ENCODE results near the gene EFNA4. TPM values are rescaled to one million over a fixed set of nuclear protein-coding genes. Genes with fewer than 3 reads are reported as not detected.

EFNA4 gene
- total RNA-seq, 1 experiment from 2014 or later = 8.0 TPM

DNA sequence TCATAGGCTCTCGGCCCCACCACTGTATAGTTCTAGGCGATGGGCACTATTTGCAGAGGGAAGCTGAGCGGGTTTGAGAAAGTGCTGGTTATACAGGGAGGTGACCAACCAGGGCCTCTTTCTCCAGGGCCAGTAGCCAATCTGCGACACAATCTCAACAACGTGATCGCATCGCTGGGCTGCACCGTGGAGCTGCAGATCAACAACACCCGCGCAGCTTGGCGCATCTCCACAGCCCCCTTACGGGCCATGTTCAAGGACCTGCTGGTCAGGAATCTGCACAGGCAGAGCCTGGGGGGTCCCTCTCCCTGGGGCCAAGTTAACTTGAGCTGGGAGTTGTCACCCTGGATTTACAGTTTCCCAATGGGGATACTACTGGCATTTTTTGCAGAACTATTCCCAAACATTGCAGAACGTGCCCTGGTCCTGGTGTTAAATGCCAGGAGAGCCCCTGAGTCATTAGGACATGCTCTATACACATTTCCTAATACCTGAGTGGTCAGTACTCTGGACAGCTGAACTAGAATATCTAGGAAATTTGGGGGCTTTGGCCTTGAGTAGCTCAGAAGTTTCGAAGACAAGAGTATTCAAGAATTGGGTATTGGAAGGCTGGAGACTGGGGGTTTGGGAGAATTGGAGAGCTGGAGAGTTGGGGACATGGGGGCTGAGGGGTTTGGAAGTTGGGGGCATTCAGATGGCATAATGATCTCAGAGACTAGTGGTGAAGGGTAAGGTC lies 23.0 kb upstream of the EFNA4 start:
- no peak for DNase-seq (ENCODE audit: low read depth, low spot score)
- no peak for TF ChIP-seq TCF7L2 (IDR thresholded peaks at IDR 0.05; ENCODE audit: low read depth, low read length)
- TF ChIP-seq, protein P1, sequence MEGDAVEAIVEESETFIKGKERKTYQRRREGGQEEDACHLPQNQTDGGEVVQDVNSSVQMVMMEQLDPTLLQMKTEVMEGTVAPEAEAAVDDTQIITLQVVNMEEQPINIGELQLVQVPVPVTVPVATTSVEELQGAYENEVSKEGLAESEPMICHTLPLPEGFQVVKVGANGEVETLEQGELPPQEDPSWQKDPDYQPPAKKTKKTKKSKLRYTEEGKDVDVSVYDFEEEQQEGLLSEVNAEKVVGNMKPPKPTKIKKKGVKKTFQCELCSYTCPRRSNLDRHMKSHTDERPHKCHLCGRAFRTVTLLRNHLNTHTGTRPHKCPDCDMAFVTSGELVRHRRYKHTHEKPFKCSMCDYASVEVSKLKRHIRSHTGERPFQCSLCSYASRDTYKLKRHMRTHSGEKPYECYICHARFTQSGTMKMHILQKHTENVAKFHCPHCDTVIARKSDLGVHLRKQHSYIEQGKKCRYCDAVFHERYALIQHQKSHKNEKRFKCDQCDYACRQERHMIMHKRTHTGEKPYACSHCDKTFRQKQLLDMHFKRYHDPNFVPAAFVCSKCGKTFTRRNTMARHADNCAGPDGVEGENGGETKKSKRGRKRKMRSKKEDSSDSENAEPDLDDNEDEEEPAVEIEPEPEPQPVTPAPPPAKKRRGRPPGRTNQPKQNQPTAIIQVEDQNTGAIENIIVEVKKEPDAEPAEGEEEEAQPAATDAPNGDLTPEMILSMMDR (IDR thresholded peaks at IDR 0.05) = no peak
- no peak for TF ChIP-seq REST (IDR thresholded peaks at IDR 0.05; ENCODE audit: insufficient read depth in 1 of 2, low read depth in 2 of 2, low read length in 1 of 2)
- TF ChIP-seq SIN3A (IDR thresholded peaks at IDR 0.05; ENCODE audit: borderline replicate concordance, insufficient read depth, low read depth, low read length) = no peak
- no peak for TF ChIP-seq POLR2AphosphoS5 (IDR thresholded peaks at IDR 0.05; ENCODE audit: low read depth, low read length)
- ChIA-PET POLR2A (interaction anchor here (0.7 kb wide), 2 partner anchors 20 to 357 kb away, joined by 3 to 21 read pairs; no protein-coding TSS in a partner anchor), CTCF (no interaction called here)
- no peak for ATAC-seq
- Histone ChIP-seq H3K27me3 (ENCODE audit: control insufficient read depth, insufficient read depth, low read length) (no peaks in the 10 kb centered on the region), H3K4me3 (ENCODE audit: low read depth in 2 of 2, low read length in 2 of 2) (no peak overlapping the region), H3K36me3 (ENCODE audit: control insufficient read depth, insufficient read depth, low read length) (no peaks in the 10 kb centered on the region), H3K9me3 (ENCODE audit: control insufficient read depth, insufficient read depth, low read depth, low read length) (no peaks in the 10 kb centered on the region), H3K4me1 (ENCODE audit: control insufficient read depth, insufficient read depth, low read length) (no peaks in the 10 kb centered on the region), H3K27ac (ENCODE audit: low read length) (no peak overlapping the region)
- intact Hi-C loops (cut with micrococcal nuclease; ENCODE audit: unreplicated experiment) (no loop called here), in situ Hi-C loops (cut with HindIII; ENCODE audit: low pct_unique_long_range_greater_than_20kb, low sequenced_read_pairs) (no loop called here)
- BruUV-seq (replicated peaks) = no TSS peak

GRCh38 chr1:155042789-155043188 lies 20.8 kb upstream of the EFNA4 start:
- H3K36me3 ChIP-seq (ENCODE audit: control insufficient read depth, insufficient read depth, low read length) = no peaks in the 10 kb centered on the region
- ChIA-PET CTCF (interaction anchor here (0.8 kb wide), 1 partner anchor 42 kb away, joined by 5 read pairs; no protein-coding TSS in a partner anchor), POLR2A (interaction anchor here (0.5 kb wide), 1 partner anchor 539 kb away, joined by 4 read pairs; no protein-coding TSS in a partner anchor)
- H3K9me3 ChIP-seq (ENCODE audit: control insufficient read depth, insufficient read depth, low read depth, low read length) = no peaks in the 10 kb centered on the region
- no peak overlapping the region for H3K27ac ChIP-seq (ENCODE audit: low read length)
- no peaks in the 10 kb centered on the region for H3K4me1 ChIP-seq (ENCODE audit: control insufficient read depth, insufficient read depth, low read length)
- intact Hi-C loops (cut with micrococcal nuclease; ENCODE audit: unreplicated experiment) (no loop called here), in situ Hi-C loops (cut with HindIII; ENCODE audit: low pct_unique_long_range_greater_than_20kb, low sequenced_read_pairs) (no loop called here)
- no peak overlapping the region for H3K4me3 ChIP-seq (ENCODE audit: low read depth in 2 of 2, low read length in 2 of 2)
- no peaks in the 10 kb centered on the region for H3K27me3 ChIP-seq (ENCODE audit: control insufficient read depth, insufficient read depth, low read length)
- ATAC-seq (no peak), DNase-seq (ENCODE audit: low read depth, low spot score) (no peak)
- TF ChIP-seq TCF7L2 (IDR thresholded peaks at IDR 0.05; ENCODE audit: low read depth, low read length) (no peak), REST (IDR thresholded peaks at IDR 0.05; ENCODE audit: insufficient read depth in 1 of 2, low read depth in 2 of 2, low read length in 1 of 2) (no peak), POLR2AphosphoS5 (IDR thresholded peaks at IDR 0.05; ENCODE audit: low read depth, low read length) (no peak), SIN3A (IDR thresholded peaks at IDR 0.05; ENCODE audit: borderline replicate concordance, insufficient read depth, low read depth, low read length) (no peak)
- TF ChIP-seq, protein P1 (IDR thresholded peaks at IDR 0.05) = no peak
- no TSS peak for BruUV-seq (replicated peaks)
